GM12892 (cell line): ENCODE results near the gene NEU3.

Experiments used
- POLR2A ChIP-seq: IDR thresholded peaks from 2 replicates; pipeline ENCODE4 v1.6.1; 2011; ENCODE audit warnings: low read depth, low read length, control low read depth
- POLR2AphosphoS5 ChIP-seq: IDR thresholded peaks from 2 replicates; pipeline ENCODE4 v1.6.1; 2011; ENCODE audit warnings: low read depth, low read length, control low read depth

DNA sequence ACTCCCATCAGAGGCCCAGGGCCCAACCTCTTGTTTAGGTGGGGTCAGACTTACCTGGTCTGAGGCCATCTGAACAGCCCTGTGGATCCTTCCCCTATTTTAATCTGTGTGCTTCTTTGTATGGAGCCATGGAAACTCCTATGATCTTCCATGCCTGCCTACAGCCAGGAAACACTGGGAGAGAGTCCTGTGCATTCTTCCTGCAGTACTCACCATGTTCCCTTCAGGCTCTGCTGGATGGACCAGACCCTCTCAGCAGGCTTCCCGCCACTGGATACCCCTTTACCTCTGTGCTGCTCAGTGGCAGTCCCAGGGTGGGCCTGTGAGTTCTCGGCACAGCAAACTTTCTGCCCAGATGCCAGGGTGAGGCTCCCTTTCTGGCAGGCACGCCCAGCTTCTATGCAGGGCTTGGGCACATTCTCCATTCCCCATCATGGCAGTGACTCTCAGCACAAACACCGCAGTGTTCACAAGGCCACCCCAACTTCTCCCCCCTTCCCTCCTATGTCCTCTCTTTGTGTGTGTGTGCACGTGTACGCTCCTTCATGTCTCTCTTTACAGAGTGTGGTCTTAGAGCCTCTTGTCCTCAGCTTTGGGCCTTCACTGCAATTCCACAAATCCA, 34.8 kb downstream of the NEU3 start:
- no peak for TF ChIP-seq POLR2A
- TF ChIP-seq POLR2AphosphoS5: no peak
